PC-3 (cell line): ENCODE results near the gene MYH13. TPM values are rescaled to one million over a fixed set of nuclear protein-coding genes. Genes with fewer than 3 reads are reported as not detected.

Experiments
- ATAC-seq: fragments of 200-7000 bp; cut with Tn5 transposase; 2 replicates; pipeline ENCODE4 v1.9.1; 2020; ENCODE audit warnings: mild to moderate bottlenecking, moderate library complexity
- BruUV-seq: library from RNA; stranded (reverse); fragments of 400-500 nt; replicated peaks from 2 replicates; lab custom pipeline; 2021; lab: Mats Ljungman, UMichigan
- CTCF ChIA-PET: fragments of 300-600 bp; sonication (Branson Sonifier 250); formaldehyde crosslinking; loops from one replicate; lab custom pipeline; 2022; ENCODE audit warnings: antibody characterized with exemption; lab: Charles Lee
- POLR2A ChIA-PET: fragments of 300-600 bp; sonication (Branson Sonifier 250); formaldehyde crosslinking; loops from one replicate; lab custom pipeline; 2022; ENCODE audit warnings: antibody characterized with exemption; ENCODE audit not compliant: unreplicated experiment; lab: Charles Lee
- DNase-seq: peaks from one replicate; pipeline ENCODE4 v3.0.0-alpha.2; 2015
- H2AFZ ChIP-seq: fragments of 300-600 bp; sonication (generic); 2 replicates; pipeline ENCODE4 v1.6.0; 2016; ENCODE audit warnings: antibody characterized with exemption, low read length
- H3F3A ChIP-seq: fragments of 300-600 bp; sonication (generic); one replicate; pipeline ENCODE4 v1.6.0; 2017; ENCODE audit warnings: antibody characterized with exemption, low read length, control low read depth, mild to moderate bottlenecking; ENCODE audit not compliant: unreplicated experiment
- H3K27ac ChIP-seq: fragments of 300-600 bp; sonication (generic); 2 replicates; pipeline ENCODE4 v1.5.1; 2016; ENCODE audit warnings: mild to moderate bottlenecking, low read length
- H3K27me3 ChIP-seq: fragments of 300-600 bp; sonication (generic); 2 replicates; pipeline ENCODE4 v1.6.1; 2016; ENCODE audit warnings: low read length, mixed read lengths
- H3K36me3 ChIP-seq: fragments of 300-600 bp; sonication (generic); 2 replicates; pipeline ENCODE4 v1.6.1; 2016; ENCODE audit warnings: low read depth, mixed run types, low read length, mixed read lengths
- H3K4me1 ChIP-seq: fragments of 300-600 bp; sonication (generic); 2 replicates; pipeline ENCODE4 v1.5.1; 2016; ENCODE audit warnings: low read length; ENCODE audit not compliant: insufficient read depth
- H3K4me2 ChIP-seq: fragments of 300-600 bp; sonication (generic); 2 replicates; pipeline ENCODE4 v1.6.0; 2016; ENCODE audit warnings: low read length
- H3K4me3 ChIP-seq: fragments of 300-600 bp; sonication (generic); 2 replicates; pipeline ENCODE4 v1.5.1; 2016; ENCODE audit warnings: mild to moderate bottlenecking, low read length, mixed read lengths
- H3K79me2 ChIP-seq: fragments of 300-600 bp; sonication (generic); 2 replicates; pipeline ENCODE4 v1.6.1; 2017; ENCODE audit warnings: low read length, mixed read lengths
- H3K9ac ChIP-seq: fragments of 300-600 bp; sonication (generic); 2 replicates; pipeline ENCODE4 v1.6.0; 2016; ENCODE audit warnings: mild to moderate bottlenecking, low read length
- H3K9me2 ChIP-seq: fragments of 300-600 bp; sonication (generic); replicated peaks from 2 replicates; pipeline ENCODE4 v1.6.1; 2016; ENCODE audit warnings: mixed run types, low read length, mixed read lengths
- H3K9me3 ChIP-seq: fragments of 300-600 bp; sonication (generic); 2 replicates; pipeline ENCODE4 v1.6.1; 2016; ENCODE audit warnings: low read length, mixed read lengths
- H4K20me1 ChIP-seq: fragments of 300-600 bp; sonication (generic); 2 replicates; pipeline ENCODE4 v1.6.1; 2016; ENCODE audit warnings: low read length, mixed read lengths
- EZH2 ChIP-seq: fragments of 300-600 bp; sonication (generic); IDR thresholded peaks from one replicate; pipeline ENCODE4 v1.6.1; 2017; ENCODE audit warnings: antibody characterized with exemption, mild to moderate bottlenecking, low read length; ENCODE audit not compliant: unreplicated experiment
- EZH2phosphoT487 ChIP-seq: fragments of 300-600 bp; sonication (generic); IDR thresholded peaks from 2 replicates; pipeline ENCODE4 v1.6.1; 2018; ENCODE audit warnings: mild to moderate bottlenecking, antibody characterized with exemption, low read length, borderline replicate concordance
- intact Hi-C: fragments of 100-400 bp; cut with micrococcal nuclease; formaldehyde crosslinking; loops from 2 replicates; pipeline ENCODE4 v1.9.0; 2023
- total RNA-seq: library from RNA; depleted of rRNA; stranded (reverse); fragments of >200 nt; gene quantifications from 2 replicates; pipeline ENCODE4 v1.2.3, GENCODE V29; 2014
- TF ChIP-seq, protein P1 (sequence below): fragments of 300-600 bp; sonication (generic); conservative IDR thresholded peaks from 2 replicates; pipeline ENCODE4 v1.5.1; 2017; ENCODE audit warnings: antibody characterized with exemption, low read depth, mild to moderate bottlenecking, low read length

Gene MYH13
- total RNA-seq, 1 experiment from 2014 or later, result not detected

DNA sequence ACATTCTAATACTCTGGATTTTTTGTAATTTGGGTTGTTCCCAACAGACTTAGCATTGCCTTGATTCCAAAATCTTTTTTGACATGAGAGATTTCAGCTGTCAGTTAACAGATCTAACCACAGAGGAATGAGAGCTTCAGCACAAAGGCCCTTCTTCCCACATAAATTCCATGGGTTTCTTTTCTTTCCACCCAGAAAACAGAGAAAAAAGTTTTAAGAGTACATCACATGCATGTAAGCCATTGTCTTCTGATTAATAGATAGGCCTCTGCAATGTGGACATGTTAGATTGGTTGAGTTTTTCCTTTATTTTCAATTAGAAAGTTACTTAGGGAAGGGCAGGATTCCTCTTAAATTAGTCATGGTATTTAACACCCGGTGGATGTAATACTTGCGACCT, 48.0 kb upstream of the MYH13 start:
- ATAC-seq (no peak), DNase-seq (no peak)
- Histone ChIP-seq H3F3A (no peaks in the 10 kb centered on the region), H3K4me1 (no peaks in the 10 kb centered on the region), H3K27ac (no peak overlapping the region), H3K9me3 (no peaks in the 10 kb centered on the region), H3K79me2 (no peaks in the 10 kb centered on the region), H4K20me1 (no peaks in the 10 kb centered on the region), H3K27me3 (peaks cover 11% of the 10 kb centered on the region; the same call in 1 of the 2 replicates), H3K4me3 (no peak overlapping the region), H3K4me2 (no peak overlapping the region), H2AFZ (no peak overlapping the region), H3K9me2 (no peaks in the 10 kb centered on the region), H3K9ac (no peak overlapping the region), H3K36me3 (no peaks in the 10 kb centered on the region)
- intact Hi-C loops, result no loop called here
- no TSS peak for BruUV-seq
- CTCF ChIA-PET, result no interaction called here
- POLR2A ChIA-PET, result no interaction called here
- TF ChIP-seq EZH2 (no peak), EZH2phosphoT487 (no peak)
- TF ChIP-seq, protein P1, sequence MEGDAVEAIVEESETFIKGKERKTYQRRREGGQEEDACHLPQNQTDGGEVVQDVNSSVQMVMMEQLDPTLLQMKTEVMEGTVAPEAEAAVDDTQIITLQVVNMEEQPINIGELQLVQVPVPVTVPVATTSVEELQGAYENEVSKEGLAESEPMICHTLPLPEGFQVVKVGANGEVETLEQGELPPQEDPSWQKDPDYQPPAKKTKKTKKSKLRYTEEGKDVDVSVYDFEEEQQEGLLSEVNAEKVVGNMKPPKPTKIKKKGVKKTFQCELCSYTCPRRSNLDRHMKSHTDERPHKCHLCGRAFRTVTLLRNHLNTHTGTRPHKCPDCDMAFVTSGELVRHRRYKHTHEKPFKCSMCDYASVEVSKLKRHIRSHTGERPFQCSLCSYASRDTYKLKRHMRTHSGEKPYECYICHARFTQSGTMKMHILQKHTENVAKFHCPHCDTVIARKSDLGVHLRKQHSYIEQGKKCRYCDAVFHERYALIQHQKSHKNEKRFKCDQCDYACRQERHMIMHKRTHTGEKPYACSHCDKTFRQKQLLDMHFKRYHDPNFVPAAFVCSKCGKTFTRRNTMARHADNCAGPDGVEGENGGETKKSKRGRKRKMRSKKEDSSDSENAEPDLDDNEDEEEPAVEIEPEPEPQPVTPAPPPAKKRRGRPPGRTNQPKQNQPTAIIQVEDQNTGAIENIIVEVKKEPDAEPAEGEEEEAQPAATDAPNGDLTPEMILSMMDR, result no peak

DNA sequence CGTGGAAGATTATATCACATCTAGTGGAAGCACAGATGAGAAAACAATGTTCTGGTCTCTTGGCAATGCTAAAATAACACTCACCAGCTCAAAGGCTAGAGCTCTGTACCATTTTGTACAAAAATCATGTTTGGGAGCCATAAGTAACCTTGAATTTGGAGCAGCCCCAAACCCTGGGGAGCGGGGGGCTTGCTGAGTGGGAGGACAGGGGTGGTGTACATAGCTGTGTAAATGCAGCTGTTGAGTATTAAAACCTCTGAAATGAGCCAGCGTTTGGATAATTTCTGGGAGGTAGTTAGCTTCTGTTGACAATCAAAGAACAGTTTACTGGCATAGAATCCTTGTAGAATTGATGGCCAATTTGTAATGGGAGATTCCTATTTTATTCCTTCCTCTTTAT, 44.6 kb upstream of the MYH13 start:
- Histone ChIP-seq H4K20me1 (no peaks in the 10 kb centered on the region), H3K79me2 (no peaks in the 10 kb centered on the region), H3K4me1 (no peaks in the 10 kb centered on the region), H2AFZ (no peak overlapping the region), H3K4me2 (no peak overlapping the region), H3K9ac (no peak overlapping the region), H3K9me3 (no peaks in the 10 kb centered on the region), H3K9me2 (no peaks in the 10 kb centered on the region), H3K36me3 (no peaks in the 10 kb centered on the region), H3F3A (no peaks in the 10 kb centered on the region), H3K27ac (no peak overlapping the region), H3K27me3 (peaks cover 11% of the 10 kb centered on the region; the same call in 1 of the 2 replicates), H3K4me3 (no peak overlapping the region)
- TF ChIP-seq, protein P1, result no peak
- no peak for TF ChIP-seq EZH2
- no peak for TF ChIP-seq EZH2phosphoT487
- intact Hi-C loops, result no loop called here
- DNase-seq (no peak), ATAC-seq (no peak)
- POLR2A ChIA-PET, result no interaction called here
- BruUV-seq, result no TSS peak
- CTCF ChIA-PET, result no interaction called here

DNA sequence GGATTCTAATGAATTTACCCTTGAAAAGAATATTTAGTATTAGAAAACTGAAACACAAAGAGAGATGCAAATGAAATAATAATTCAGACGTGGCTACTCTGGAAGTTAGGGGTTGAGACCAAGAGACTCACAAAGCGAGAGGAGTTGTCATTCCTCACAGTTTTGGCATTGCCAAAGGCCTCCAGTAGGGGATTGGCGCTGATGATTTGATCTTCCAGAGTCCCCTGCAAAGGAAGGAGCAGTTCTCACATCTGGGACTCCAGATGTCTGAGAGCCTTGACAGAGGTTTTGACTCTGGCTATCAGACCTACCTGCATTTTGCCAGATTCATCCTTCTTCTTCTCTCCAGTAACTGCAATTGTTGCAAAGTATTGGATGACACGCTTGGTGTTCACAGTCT, 42.4 kb upstream of the MYH13 start:
- no peaks in the 10 kb centered on the region for H4K20me1 ChIP-seq
- DNase-seq (no peak), ATAC-seq (no peak)
- CTCF ChIA-PET, result no interaction called here
- POLR2A ChIA-PET, result no interaction called here
- no TSS peak for BruUV-seq
- no peaks in the 10 kb centered on the region for H3K79me2 ChIP-seq
- H3K9me3 ChIP-seq, result no peaks in the 10 kb centered on the region
- H3K27me3 ChIP-seq, result peaks cover 8% of the 10 kb centered on the region; the same call in 1 of the 2 replicates
- H3K4me1 ChIP-seq, result no peaks in the 10 kb centered on the region
- intact Hi-C loops, result no loop called here
- no peaks in the 10 kb centered on the region for H3K36me3 ChIP-seq
- H3K27ac ChIP-seq, result no peak overlapping the region
- no peaks in the 10 kb centered on the region for H3K9me2 ChIP-seq
- no peak overlapping the region for H3K4me2 ChIP-seq
- no peaks in the 10 kb centered on the region for H3F3A ChIP-seq
- H3K4me3 ChIP-seq, result no peak overlapping the region
- TF ChIP-seq EZH2, result no peak
- TF ChIP-seq, protein P1, result no peak
- no peak for TF ChIP-seq EZH2phosphoT487
- no peak overlapping the region for H3K9ac ChIP-seq
- H2AFZ ChIP-seq, result no peak overlapping the region
